T47D (cell line): ENCODE results near the gene CTSW.

Experiments
- DNase-seq, 2 experiments: peaks; one replicate each; pipeline versions ENCODE4 v3.0.0 to v3.0.0-alpha.2; 2011 to 2012; ENCODE audit warnings: low read depth in 1 of 2, low spot score in 1 of 2
- JUND ChIP-seq: IDR thresholded peaks from 2 replicates; pipeline ENCODE4 v1.6.1; 2012; ENCODE audit warnings: low read depth
- in situ Hi-C: cut with HindIII; loops from 2 replicates; pipeline ENCODE4 v1.10.0; 2016; ENCODE audit warnings: low sequenced_read_pairs, low pct_unique_long_range_greater_than_20kb

CTSW gene

GRCh38 chr11:65898656-65899355, 19.2 kb downstream of the CTSW start:
- in situ Hi-C loops = no loop called here
- TF ChIP-seq JUND = no peak
- DNase-seq = no peak

DNA sequence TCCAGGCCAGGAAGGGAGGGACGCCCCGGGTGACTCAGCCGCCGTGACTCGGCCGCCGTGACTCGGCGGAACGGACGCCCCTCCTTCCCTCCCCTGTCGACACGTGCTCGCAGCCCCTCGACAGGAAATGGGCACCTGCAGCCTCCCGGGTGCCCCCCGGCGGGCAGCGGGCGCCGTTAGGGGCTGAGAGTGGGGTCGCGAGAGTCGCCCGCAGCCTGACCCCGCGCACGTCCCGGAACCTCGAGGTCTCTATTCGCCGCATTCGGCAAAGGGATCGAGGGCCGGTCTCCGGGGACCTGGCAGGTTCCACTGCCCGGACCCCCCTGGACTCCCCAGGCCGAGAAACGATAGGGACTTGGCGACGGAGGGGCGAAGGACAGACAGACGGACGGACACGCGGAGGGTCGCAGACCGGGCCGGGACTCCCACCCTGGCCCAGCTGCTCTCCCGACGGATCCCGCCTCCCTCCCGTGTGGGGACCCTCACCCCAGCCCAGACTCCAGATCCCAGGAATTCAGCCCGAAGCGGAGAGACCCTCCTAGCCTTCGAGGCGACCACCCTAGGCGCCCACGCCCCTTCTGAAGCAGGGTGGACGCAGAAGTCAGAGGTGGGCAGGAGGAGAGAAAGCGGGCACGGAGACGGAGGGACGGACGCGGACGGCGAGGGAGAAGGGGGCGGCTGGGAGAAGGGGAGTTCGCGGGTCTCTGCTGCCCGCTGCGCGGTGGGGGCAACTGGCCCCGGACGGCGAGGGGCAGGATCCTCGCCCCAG, 19.9 kb downstream of the CTSW start:
- no peak for DNase-seq

GRCh38 chr11:65900125-65900898, 20.7 kb downstream of the CTSW start, which contains the start of gene FOSL1:
Gene FOSL1 (minus strand): TSS chr11:65900388. CDS start chr11:65900339, 49 bp downstream.
- DNase-seq = peak; percentile 97
- in situ Hi-C loops = no loop called here
- TF ChIP-seq JUND = no peak

More for the DNA sequence above, 19.9 kb downstream of the CTSW start:
- in situ Hi-C loops = no loop called here
- TF ChIP-seq JUND = no peak

DNA sequence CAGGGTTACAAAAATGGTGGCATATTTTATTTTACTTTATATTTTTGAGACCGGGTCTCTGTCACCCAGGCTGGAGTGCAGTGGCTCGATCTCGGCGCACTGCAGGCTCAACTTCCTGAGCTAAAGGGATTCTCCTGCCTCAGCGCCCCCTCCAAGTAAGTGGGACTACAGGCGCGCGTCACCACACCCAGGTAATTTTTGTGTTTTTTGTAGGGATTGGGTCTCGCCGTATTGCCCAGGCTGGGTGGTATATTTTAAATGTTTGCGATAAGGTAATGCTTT, 21.2 kb downstream of the CTSW start:
- no peak for TF ChIP-seq JUND
- in situ Hi-C loops = no loop called here
- DNase-seq = no peak

- no peak for TF ChIP-seq JUND
- DNase-seq = no peak
- in situ Hi-C loops = no loop called here
Observed at GRCh38 chr11:65903068-65903481, 23.4 kb downstream of the CTSW start.

DNA sequence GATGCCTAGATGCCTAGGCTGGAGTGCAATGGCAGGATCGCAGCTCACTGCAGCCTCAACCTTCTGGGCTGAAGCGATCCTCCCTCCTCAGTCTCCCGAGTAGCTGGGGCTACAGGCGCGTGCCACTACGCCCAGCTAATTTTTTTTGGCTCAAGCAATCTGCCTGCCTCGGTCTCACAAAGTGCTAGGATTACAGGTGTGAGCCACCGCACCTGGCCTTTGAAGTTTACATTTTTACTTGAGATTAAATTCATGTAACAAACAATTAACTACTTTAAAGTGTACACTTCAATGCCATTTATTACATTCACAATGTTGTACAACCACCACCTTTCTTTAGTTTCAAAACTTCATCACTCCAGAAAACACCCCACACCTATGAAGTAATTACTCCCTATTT, 24.1 kb downstream of the CTSW start:
- no peak for TF ChIP-seq JUND
- in situ Hi-C loops = no loop called here
- DNase-seq = no peak

GRCh38 chr11:65906602-65907001, 27.0 kb downstream of the CTSW start:
- TF ChIP-seq JUND = no peak
- in situ Hi-C loops = no loop called here
- DNase-seq = no peak

DNA sequence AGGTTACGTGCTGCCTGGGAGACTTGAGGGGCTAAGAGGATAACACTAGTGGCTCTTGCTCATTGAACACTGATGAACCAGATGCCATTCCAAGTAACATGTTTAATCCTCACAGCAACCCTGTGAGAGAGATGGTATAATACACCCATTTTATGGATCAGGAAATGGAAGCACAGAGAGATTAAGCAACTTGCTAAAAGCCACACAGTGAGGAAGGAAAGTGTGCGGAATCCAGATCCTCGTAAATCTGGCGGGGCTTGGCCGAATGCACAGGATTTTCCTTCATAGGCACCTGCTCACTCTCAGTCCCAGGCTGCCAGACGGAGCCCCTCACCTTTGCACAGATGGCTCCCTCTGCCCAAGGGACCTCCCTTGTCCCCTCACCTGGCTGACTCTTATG, 28.2 kb downstream of the CTSW start:
- DNase-seq = no peak
- in situ Hi-C loops = no loop called here
- no peak for TF ChIP-seq JUND

- no peak for TF ChIP-seq JUND
- in situ Hi-C loops = no loop called here
- peak in 1 of 2 experiments; percentile 78 for DNase-seq
Observed at GRCh38 chr11:65911682-65912568, 32.3 kb downstream of the CTSW start.

DNA sequence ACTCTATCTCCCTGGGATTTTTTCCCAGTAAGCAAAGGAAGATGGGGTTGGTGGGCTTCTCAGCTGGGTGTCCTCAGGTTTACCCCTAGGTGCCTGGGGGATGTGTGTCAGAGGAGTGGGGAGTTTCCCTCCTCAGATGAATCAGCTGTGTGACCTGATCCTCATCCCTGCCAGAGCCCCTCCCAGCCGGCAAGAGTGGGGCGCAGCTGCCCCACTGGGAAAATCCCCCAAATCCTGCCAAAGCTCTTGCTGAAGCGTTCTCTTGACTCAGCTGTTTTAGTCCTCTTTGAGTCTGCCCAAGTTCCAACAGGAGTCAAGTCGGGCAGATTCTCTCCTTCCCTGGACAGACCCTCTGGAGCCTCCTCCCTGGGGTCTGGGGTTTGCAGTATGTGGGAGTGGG, 33.2 kb downstream of the CTSW start:
- no peak for TF ChIP-seq JUND
- DNase-seq = no peak
- in situ Hi-C loops = no loop called here

DNA sequence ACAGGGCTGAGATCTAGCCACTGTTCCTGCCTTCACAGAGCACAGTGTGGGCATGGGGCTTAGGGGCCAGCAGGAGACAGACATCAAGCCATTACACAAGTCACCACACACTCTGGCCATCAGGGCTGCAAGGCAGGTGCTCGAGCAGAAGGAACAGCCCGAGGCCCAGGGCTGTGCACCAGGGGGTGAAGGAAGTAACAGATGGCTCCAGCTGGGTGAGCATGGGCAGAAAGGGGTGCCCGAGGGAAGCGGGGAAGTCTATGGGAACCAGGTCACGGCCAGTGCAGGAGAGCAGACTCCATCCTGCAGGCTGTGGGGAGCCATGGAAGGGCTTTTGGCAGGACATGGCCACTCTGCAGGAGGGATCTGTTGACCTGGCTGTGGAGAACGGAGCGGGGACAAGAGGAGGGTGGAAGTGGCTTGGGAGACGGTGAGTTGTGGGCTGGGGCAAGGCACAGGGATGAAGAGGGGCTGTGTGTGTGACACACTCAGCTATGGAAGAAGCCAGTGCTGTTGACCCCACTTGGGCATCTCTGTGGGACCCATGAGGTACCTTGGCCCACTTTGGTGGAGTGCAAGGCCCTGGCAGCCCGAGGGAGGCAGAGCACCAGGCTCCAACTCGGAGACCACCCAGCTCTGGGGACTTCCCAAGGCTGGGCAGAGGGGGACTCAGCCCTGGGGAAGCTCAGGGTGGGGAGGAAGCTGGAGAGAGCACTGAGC, 35.6 kb downstream of the CTSW start:
- no peak for TF ChIP-seq JUND
- in situ Hi-C loops = no loop called here
- no peak for DNase-seq
